HK-2 (cell line): ENCODE results near the gene WDFY1.

Experiments used
- DNase-seq: peaks from one replicate; pipeline ENCODE4 v3.0.0-alpha.2; 2018; ENCODE audit not compliant: unreplicated experiment

The WDFY1 gene

GRCh38 chr2:223930103-223930976 lies 14.8 kb downstream of the WDFY1 start:
- DNase-seq, result no peak

- DNase-seq, result no peak
Measured at GRCh38 chr2:223929571-223930102, 15.5 kb downstream of the WDFY1 start.

GRCh38 chr2:223928113-223929006 lies 16.8 kb downstream of the WDFY1 start:
- no peak for DNase-seq

- no peak for DNase-seq
Measured at GRCh38 chr2:223925106-223925505, 20.0 kb downstream of the WDFY1 start.

DNA sequence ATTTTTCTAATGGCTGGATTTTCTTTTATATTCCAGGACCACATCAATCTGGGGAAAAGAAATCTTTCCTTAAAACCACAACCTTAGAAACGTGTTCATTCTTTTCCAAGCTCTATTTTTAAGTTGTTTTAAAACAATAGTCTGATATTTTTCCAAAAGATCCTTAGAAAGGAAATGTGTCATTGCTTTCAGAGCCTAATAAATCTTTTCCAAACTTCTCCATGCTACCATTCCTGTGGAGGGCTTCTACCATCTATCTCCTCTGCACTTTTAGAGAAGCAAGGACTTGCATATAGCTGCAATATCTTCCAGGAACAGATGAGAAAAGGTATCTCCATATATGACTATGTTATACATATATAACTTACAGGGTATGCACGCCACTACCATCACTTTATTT lies 21.2 kb downstream of the WDFY1 start:
- DNase-seq, result no peak

DNA sequence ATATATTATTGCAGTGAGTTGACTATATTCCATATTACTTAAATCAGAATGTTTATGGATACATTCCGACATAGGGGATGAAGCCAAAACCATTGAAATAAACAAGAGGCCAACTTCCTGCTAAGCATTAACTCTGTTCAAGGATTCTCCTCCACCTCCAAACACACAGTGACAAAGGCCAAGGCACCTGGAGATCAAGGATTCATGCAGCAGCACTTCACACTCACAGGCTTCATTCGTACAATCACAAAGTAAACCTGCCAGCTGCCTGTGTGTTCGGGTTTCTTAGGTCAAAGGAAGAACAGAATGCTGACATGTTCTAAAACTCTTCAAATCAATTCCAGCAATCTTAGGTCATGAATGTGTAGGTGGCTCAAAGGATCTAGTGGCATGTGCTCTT lies 22.8 kb downstream of the WDFY1 start:
- no peak for DNase-seq

GRCh38 chr2:223921204-223921603 lies 23.9 kb downstream of the WDFY1 start:
- no peak for DNase-seq

DNA sequence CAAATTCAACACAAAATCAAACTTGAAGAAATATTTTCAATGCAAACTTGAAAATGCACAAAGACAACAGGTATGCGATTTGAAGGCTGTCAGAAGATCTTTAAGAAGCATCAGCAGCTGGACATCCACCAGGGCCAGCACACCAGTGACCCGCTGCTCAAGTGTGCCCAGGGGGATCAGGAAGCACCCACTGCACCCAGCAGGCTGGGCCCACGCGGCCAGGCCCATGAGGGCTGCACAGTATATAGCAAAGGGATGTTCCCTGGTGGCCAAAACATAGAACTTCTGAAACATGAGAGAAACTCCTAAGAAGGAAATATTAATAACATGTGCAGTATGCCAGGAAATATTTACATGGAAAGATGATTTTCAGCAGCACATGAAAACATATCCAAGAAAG lies 25.0 kb downstream of the WDFY1 start:
- DNase-seq, result no peak

DNA sequence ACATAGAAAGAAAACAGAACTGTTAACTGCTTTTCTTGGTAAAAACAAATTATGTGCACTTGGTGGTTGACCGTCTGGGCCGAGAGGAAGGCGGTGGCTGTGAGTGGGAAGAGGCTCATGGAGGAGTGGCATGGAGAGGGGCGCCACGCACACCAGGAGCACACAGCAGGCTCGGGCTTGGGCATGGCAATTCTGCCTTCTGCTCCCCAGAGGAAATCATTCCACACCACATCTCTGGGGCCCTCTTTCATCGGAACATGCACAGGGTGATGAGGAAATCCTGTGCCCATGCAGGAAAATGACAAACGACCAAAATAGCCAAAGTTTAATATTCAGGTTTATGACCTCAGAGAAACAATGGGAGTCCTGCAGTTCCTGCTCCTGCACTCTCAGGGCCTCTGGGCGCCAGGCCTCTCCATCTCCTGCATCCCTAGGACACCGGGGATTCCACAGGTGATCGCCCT lies 26.4 kb downstream of the WDFY1 start:
- no peak for DNase-seq

DNA sequence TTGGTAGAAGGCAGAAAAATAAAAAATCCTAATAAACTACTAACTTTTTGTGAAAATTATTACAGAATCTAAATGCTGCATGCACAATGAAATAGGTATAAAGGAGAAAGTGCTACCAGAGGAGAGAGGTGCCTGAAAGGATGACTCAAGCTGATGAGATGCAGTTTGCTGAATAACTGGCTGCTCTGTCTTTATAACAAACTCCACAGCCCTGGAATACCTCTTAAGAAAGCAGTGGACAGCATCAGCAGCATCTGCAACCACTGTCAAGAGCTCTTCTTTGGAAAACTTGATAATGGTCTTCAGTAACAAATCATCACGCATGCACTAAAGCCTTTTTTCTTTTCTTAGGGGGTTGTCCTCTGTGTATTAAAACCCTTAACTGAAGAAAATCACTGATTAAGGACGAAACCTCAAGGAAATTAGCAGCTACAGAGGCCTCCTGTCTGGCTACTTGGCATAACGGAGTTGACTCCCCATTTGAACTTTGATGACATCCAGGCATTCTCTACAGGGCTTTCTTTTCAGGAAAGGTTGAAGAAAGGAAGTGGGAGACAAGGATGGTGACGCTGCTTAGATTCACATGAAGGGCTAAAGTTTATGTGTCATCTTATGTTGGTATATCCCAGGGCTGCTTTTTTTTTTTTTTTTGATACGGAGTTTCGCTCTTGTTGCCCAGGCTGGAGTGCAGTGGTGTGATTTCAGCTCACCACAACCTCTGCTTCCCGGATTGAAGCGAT lies 28.8 kb downstream of the WDFY1 start:
- no peak for DNase-seq

- DNase-seq, result no peak
Measured at GRCh38 chr2:223915071-223915470, 30.1 kb downstream of the WDFY1 start.

DNA sequence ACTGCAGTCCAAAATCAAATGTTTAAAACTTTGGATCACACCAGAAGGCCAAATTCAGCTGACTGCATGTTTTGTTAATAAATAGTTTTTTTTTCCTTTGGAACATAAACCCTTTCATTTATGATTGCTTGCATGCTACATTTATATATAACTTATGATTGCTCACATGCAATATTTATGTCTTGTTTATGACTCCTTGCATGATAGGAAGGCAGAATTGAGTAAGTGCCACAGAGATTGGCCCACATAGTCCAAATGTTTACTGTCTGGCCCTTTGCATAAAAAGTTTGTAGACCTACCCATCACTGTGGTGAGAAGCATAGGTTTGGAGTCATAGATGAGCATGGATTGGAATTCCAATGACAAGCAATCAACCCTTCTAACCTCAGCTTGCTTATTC lies 30.8 kb downstream of the WDFY1 start:
- DNase-seq, result no peak

DNA sequence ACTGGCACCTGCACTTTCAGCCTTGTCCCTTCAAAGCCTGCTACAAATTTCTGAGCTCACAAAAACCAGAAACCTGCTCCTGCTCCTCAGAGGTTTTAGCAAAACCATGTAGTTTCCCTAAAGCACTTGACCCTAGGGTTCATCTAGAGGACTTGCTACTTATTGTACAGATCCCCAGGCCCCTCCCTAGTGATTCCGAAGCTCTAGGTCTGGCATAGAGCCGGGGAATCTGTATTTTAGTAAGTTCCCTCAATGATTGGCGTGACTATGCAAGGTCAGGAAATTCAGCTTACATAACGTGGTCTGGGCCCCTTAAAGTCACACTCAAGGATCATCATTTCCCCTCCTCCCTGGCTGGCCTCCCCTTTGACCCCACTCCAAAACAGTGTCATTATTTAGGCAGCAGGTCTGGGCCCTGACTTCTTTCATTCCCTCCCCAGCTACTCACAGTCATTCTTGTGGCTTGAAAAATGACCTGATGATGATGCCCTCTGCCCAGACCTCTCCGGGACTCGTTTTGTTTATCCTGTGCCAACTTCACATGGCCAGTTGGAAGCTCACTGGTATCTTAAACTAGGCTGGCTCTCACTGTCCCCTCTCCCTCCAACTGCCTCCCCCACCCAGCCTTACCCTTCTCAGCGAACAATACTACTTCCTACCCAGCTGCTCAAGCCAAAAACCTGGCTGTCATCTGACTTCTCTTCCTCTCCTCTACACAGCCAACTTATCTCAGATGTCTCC lies 36.0 kb downstream of the WDFY1 start:
- DNase-seq, result no peak

DNA sequence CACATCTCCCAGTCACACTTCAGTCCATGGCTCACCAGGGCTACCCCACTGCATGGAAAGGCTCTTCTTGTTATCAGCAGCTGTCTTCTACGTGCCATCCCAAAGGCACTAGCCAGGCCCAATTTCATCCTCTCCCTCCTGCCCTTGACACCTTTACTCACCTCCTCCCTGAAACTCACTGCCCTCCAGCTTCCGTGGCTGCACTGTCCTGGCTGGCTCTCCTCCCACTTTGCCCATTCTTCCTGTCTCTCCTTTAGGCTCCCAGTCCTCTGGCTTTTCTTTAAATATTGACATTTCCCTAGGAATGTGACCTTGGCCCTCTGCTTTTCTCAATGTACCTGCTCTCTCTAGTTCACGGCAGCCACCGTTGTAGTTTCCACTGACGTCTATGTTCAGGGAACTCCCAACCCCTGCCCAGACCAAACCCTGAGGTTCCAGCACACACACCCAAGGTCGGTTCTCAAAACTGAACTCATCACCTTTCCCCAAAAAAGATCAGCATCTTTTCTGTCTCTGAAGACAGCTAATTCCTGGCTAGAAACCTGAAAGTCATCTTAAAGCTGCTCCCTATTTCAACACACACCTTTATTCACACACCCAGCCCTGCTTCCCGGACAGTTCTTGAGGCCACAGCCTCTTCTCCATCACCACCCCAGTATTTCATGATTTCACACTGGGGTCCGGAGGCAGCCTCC lies 36.7 kb downstream of the WDFY1 start:
- no peak for DNase-seq

DNA sequence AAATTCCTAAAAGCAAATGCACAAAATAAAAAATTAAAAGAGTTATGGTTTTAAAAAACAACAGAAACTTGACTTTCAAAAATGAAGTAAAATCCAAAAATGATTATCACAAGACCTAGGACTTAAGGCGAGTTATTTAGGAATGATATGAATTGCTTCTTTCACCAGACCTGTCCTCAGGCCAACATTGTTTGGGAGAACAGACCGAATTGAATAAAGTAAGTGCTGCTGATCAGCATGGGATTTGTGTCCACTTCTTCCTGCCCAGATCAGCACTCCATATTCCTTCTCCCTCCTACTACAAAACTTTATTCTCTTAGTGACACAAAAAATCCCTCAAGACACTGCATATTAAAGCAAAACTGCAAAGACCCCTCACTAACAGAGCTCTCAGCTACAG lies 39.1 kb downstream of the WDFY1 start:
- DNase-seq, result no peak

- DNase-seq, result no peak
Measured at GRCh38 chr2:223901854-223902253, 43.3 kb downstream of the WDFY1 start.

DNA sequence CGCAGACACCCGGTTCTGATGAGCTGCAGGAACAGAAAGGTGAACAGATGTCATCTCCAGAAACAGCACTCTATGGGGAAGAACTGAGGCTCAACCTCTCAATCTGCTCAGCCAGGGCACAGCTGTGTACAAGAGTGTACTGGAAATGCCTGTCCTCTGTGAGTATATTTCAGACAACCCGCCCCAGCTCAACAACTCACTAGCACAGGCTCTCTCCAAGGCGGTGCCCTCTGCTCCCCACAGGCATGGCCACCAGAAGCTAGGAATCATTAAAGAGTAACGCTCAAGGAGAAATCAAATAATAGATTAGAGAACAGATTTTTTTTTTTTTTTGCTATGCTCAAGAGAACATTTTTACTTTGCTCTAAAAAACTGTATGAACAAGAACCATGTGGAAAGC lies 43.8 kb downstream of the WDFY1 start:
- no peak for DNase-seq

DNA sequence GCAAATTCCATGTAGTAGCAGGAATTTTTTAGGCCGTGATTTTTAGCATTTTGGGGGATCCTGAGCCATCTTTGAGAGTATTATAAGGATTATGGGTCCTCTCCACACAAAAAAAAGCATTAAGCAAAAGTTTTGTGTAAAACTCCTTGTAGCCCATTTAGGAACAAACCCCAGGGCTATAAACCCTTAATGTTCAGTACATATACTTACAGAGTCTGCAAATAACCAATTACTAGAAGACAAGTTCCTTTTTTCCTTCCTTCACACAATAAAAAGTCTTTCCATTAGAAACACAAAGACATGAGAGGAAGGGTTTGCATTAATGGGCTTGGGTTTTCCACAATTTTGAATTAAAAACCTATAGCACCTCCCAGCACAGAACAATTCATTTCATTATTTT lies 44.6 kb downstream of the WDFY1 start:
- DNase-seq, result no peak

DNA sequence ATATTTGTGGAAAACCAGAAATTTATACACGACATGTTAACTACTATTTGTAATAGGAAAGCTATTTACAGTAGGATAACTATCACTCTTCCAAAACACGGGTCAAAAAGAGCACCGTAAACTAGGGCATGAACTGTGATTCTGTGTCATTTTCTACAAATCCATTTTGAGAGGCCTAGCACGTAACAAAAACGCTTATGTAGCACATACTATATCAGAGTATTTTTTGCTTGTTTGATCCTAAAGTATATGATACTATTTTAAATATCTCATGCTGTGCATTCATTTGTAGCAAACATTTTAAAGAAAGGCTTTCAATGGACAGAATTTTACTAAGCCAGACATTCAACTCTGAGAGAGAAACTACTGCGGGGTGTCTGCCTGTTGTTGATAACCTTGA lies 45.1 kb downstream of the WDFY1 start:
- DNase-seq, result no peak

- no peak for DNase-seq
Measured at GRCh38 chr2:223897669-223898330, 47.3 kb downstream of the WDFY1 start.
